ENCODE results near the gene DRC7.

Gene DRC7

GRCh38 chr16:57677622-57678369 lies 16.8 kb upstream of the DRC7 start:
- DNase-seq = no peak

- no peak for DNase-seq
These were observed 15.6 kb upstream of the DRC7 start for GRCh38 chr16:57679016-57679415.

- no peak for DNase-seq
These were observed 14.7 kb upstream of the DRC7 start for GRCh38 chr16:57679767-57680482.

GRCh38 chr16:57680842-57681375 lies 13.7 kb upstream of the DRC7 start:
- DNase-seq = no peak

GRCh38 chr16:57681950-57682728 lies 12.5 kb upstream of the DRC7 start:
- no peak for DNase-seq

- no peak for DNase-seq
These were observed 11.6 kb upstream of the DRC7 start for GRCh38 chr16:57682809-57683635.

- no peak for DNase-seq
These were observed 10.7 kb upstream of the DRC7 start for GRCh38 chr16:57683636-57684545.

GRCh38 chr16:57684626-57685358 lies 9.8 kb upstream of the DRC7 start:
- DNase-seq = no peak

- no peak for DNase-seq
These were observed 9.0 kb upstream of the DRC7 start for GRCh38 chr16:57685633-57686032.

GRCh38 chr16:57686577-57686976 lies 8.0 kb upstream of the DRC7 start:
- DNase-seq = no peak

GRCh38 chr16:57687363-57687929 lies 7.2 kb upstream of the DRC7 start:
- DNase-seq = no peak

GRCh38 chr16:57688487-57688986 lies 6.1 kb upstream of the DRC7 start:
- DNase-seq = no peak

- DNase-seq = no peak
These were observed 5.4 kb upstream of the DRC7 start for GRCh38 chr16:57688987-57689761.

GRCh38 chr16:57689762-57690558 lies 4.6 kb upstream of the DRC7 start:
- peak; percentile 15 for DNase-seq

GRCh38 chr16:57690782-57691471 lies 3.7 kb upstream of the DRC7 start:
- DNase-seq = no peak

- no peak for DNase-seq
These were observed 2.0 kb upstream of the DRC7 start for GRCh38 chr16:57692636-57693035.

GRCh38 chr16:57693550-57693949 lies 1.1 kb upstream of the DRC7 start:
- no peak for DNase-seq

GRCh38 chr16:57694231-57694724 lies 328 bp upstream of the DRC7 start:
- no peak for DNase-seq
